Endothelial cell of umbilical vein (primary cell): Measurements from ENCODE around the gene KRTAP9-9. TPM values are rescaled to one million over a fixed set of nuclear protein-coding genes. Genes with fewer than 3 reads are reported as not detected.

Experiments used
- BruUV-seq: library from RNA; stranded (reverse); fragments of 400-500 nt; replicated peaks from 2 replicates; lab custom pipeline; 2021; lab: Mats Ljungman, UMichigan
- CTCF ChIA-PET: fragments of 300-600, 350-600 bp; sonication (Branson Sonifier 250); formaldehyde crosslinking; loops from one replicate; lab custom pipeline; 2021; ENCODE audit warnings: antibody characterized with exemption, inconsistent platforms; lab: Charles Lee
- POLR2A ChIA-PET: fragments of 300-600, 350-600 bp; sonication (Branson Sonifier 250); formaldehyde crosslinking; loops from one replicate; lab custom pipeline; 2021; ENCODE audit warnings: antibody characterized with exemption, inconsistent platforms; lab: Charles Lee
- DNase-seq: peaks from one replicate; pipeline ENCODE4 v3.0.0-alpha.2; 2011; ENCODE audit warnings: low read depth, low spot score
- FAIRE-seq: peaks from 2 replicates; lab custom pipeline; 2011; peaks lifted over from hg19 to GRCh38; lab: Jason Lieb, UNC
- H2AFZ ChIP-seq: 2 replicates; pipeline ENCODE4 v1.6.0; 2012; ENCODE audit warnings: low read depth, low read length, control low read depth, inconsistent platforms
- H3K27ac ChIP-seq: 2 replicates; pipeline ENCODE4 v1.5.1; 2011; ENCODE audit warnings: low read depth, mild to moderate bottlenecking, control low read depth, low read length, moderate library complexity; ENCODE audit not compliant: insufficient read depth
- H3K27me3 ChIP-seq, 2 experiments: 2 replicates each; pipeline versions ENCODE4 v1.6.0 to v1.6.1; 2011; ENCODE audit warnings: low read length in 2 of 2, mixed read lengths in 1 of 2; ENCODE audit not compliant: control insufficient read depth in 2 of 2, insufficient read depth in 2 of 2
- H3K36me3 ChIP-seq, 2 experiments: 2 replicates in 1 of 2; 3 replicates in 1 of 2; pipeline ENCODE4 v1.5.1; 2011; ENCODE audit warnings: low read length in 2 of 2, mild to moderate bottlenecking in 1 of 2, moderate library complexity in 1 of 2; ENCODE audit not compliant: control insufficient read depth in 2 of 2, insufficient read depth in 2 of 2; ENCODE audit errors: extremely low read depth in 1 of 2
- H3K4me1 ChIP-seq: 3 replicates; pipeline ENCODE4 v1.5.1; 2011; ENCODE audit warnings: mild to moderate bottlenecking, low read length; ENCODE audit not compliant: control insufficient read depth, insufficient read depth; ENCODE audit errors: extremely low read depth
- H3K4me2 ChIP-seq: 2 replicates; pipeline ENCODE4 v1.6.1; 2011; ENCODE audit warnings: low read length, control low read depth, mixed read lengths; ENCODE audit not compliant: insufficient read depth
- H3K4me3 ChIP-seq, 3 experiments: fragments of 200-600 bp in 1 of 3; sonication (generic), shearing (Covaris generic) in 1 of 3; replicated peaks in 1 of 3; 2 replicates each; pipeline ENCODE4 v1.5.1; 2011 to 2016; ENCODE audit warnings: control low read depth in 3 of 3, low read length in 3 of 3, mild to moderate bottlenecking in 2 of 3, inconsistent platforms in 1 of 3, low read depth in 1 of 3, moderate library complexity in 1 of 3; ENCODE audit not compliant: insufficient read depth in 1 of 3
- H3K79me2 ChIP-seq: 2 replicates; pipeline ENCODE4 v1.6.0; 2012; ENCODE audit warnings: low read length, inconsistent platforms; ENCODE audit not compliant: control insufficient read depth, insufficient read depth
- H3K9ac ChIP-seq: replicated peaks from 2 replicates; pipeline ENCODE3; 2011; ENCODE audit warnings: low read length, control low read depth; ENCODE audit not compliant: insufficient read depth; ENCODE audit errors: extremely low read depth
- H3K9me1 ChIP-seq: replicated peaks from 3 replicates; pipeline ENCODE4 v1.6.0; 2011; ENCODE audit warnings: mild to moderate bottlenecking, low read length; ENCODE audit not compliant: control insufficient read depth, insufficient read depth; ENCODE audit errors: extremely low read depth
- H3K9me3 ChIP-seq: replicated peaks from 2 replicates; pipeline ENCODE4 v1.5.1; 2012; ENCODE audit warnings: low read length, inconsistent platforms; ENCODE audit not compliant: control insufficient read depth, insufficient read depth
- H4K20me1 ChIP-seq: replicated peaks from 2 replicates; pipeline ENCODE3; 2011; ENCODE audit warnings: mild to moderate bottlenecking, low read length; ENCODE audit not compliant: control insufficient read depth, insufficient read depth; ENCODE audit errors: extremely low read depth
- EZH2 ChIP-seq: IDR thresholded peaks from 2 replicates; pipeline ENCODE4 v1.6.1; 2012; ENCODE audit warnings: borderline replicate concordance, low read depth, mild to moderate bottlenecking, moderate library complexity, low read length, inconsistent platforms; ENCODE audit not compliant: severe bottlenecking
- FOS ChIP-seq: IDR thresholded peaks from 2 replicates; pipeline ENCODE4 v1.6.1; 2011; ENCODE audit warnings: mild to moderate bottlenecking, low read length, moderate library complexity, borderline replicate concordance; ENCODE audit not compliant: insufficient read depth
- GATA2 ChIP-seq: IDR thresholded peaks from 2 replicates; pipeline ENCODE4 v1.7.0; 2011; ENCODE audit warnings: low read depth, mild to moderate bottlenecking, moderate library complexity, mixed read lengths, low read length; ENCODE audit not compliant: insufficient read length, insufficient read depth
- JUN ChIP-seq: IDR thresholded peaks from 2 replicates; pipeline ENCODE4 v1.6.1; 2011; ENCODE audit warnings: borderline replicate concordance, low read depth; ENCODE audit not compliant: insufficient read length, insufficient read depth
- MAX ChIP-seq: IDR thresholded peaks from 2 replicates; pipeline ENCODE4 v1.6.1; 2011; ENCODE audit not compliant: insufficient read depth, insufficient read length
- MYC ChIP-seq: IDR thresholded peaks from one replicate; pipeline ENCODE4 v1.6.1; 2011; ENCODE audit warnings: mild to moderate bottlenecking, low read depth, low read length
- POLR2A ChIP-seq: IDR thresholded peaks from 2 replicates; pipeline ENCODE4 v1.6.1; 2012; ENCODE audit warnings: low read depth, mild to moderate bottlenecking, control low read depth, low read length
- POLR2AphosphoS5 ChIP-seq: IDR thresholded peaks from 2 replicates; pipeline ENCODE4 v1.6.1; 2012; ENCODE audit warnings: low read depth, mild to moderate bottlenecking, control low read depth, low read length, moderate library complexity; ENCODE audit not compliant: insufficient read depth
- dilution Hi-C: fragments of 300-500 bp; cut with MboI; formaldehyde crosslinking; loops from one replicate; pipeline ENCODE4 v1.15.0; 2019; ENCODE audit warnings: low sequenced_read_pairs; ENCODE audit not compliant: extremely low pct_ligation_motif_present
- intact Hi-C: fragments of 100-400 bp; cut with micrococcal nuclease; formaldehyde crosslinking; loops from one replicate; pipeline ENCODE4 v1.10.0; 2022
- polyA plus RNA-seq, 4 experiments: library from polyadenylated mRNA; depleted of rRNA in 3 of 4; stranded (reverse) in 3 of 4; unstranded in 1 of 4; fragments of >200 nt; gene quantifications; 2 replicates each; pipeline versions ENCODE4 v1.2.1 to v1.2.3, GENCODE V29; 2011 to 2012; ENCODE audit warnings: missing spikeins in 1 of 4
- total RNA-seq: library from RNA; stranded (reverse); gene quantifications from 2 replicates; pipeline ENCODE4 v1.2.3, GENCODE V29; 2021
- TF ChIP-seq, protein P1 (sequence below), 2 donors: IDR thresholded peaks; 1 replicate in 1 of 2; 2 replicates in 1 of 2; pipeline ENCODE4 v1.5.1; 2011; ENCODE audit warnings: low read length in 2 of 2, mild to moderate bottlenecking in 2 of 2, moderate library complexity in 2 of 2, control low read depth in 1 of 2, inconsistent platforms in 1 of 2, low read depth in 1 of 2; ENCODE audit not compliant: insufficient read depth in 1 of 2; ENCODE audit errors: extremely low read depth in 1 of 2

Gene KRTAP9-9
- total and polyA plus RNA-seq, 2 donors (not counting 3 experiments of a cell fraction or from before 2014, with no cell fraction given), result not detected

- Histone ChIP-seq H3K79me2 (no peaks in the 10 kb centered on the region), H3K4me3 (no peak overlapping the region), H3K9ac (no peak overlapping the region), H3K27me3 (no peaks in the 10 kb centered on the region), H4K20me1 (no peaks in the 10 kb centered on the region), H3K9me1 (no peaks in the 10 kb centered on the region), H3K27ac (no peak overlapping the region), H3K9me3 (no peaks in the 10 kb centered on the region), H3K4me1 (no peaks in the 10 kb centered on the region), H2AFZ (no peak overlapping the region), H3K36me3 (no peaks in the 10 kb centered on the region), H3K4me2 (no peak overlapping the region)
- ChIA-PET POLR2A (no interaction called here), CTCF (no interaction called here)
- FAIRE-seq, result no peak
- dilution Hi-C loops (no loop called here), intact Hi-C loops (no loop called here)
- TF ChIP-seq GATA2 (no peak), POLR2A (no peak), POLR2AphosphoS5 (no peak), MAX (no peak), JUN (no peak), EZH2 (no peak), FOS (no peak), MYC (no peak)
- BruUV-seq, result no TSS peak
- DNase-seq, result no peak
These were observed 39.5 kb upstream of the KRTAP9-9 start for GRCh38 chr17:41215681-41216080.

DNA sequence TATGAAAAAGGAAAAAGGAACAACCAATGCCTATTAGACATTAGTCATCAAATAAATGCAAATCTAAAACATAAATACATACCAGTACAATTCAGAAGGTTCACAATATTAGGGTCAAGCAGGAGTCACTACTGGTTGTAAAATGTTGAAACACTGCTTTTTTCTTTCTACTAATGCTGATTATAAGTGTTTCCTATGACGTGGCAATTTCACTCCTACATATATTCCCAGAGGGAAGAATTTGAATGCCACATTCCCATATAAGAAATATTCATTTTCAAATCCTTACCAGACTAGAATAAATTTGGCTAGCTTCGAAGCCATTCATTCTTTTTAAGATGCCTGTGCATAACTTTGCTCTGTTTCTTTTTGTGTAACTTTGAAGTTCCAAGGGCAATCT lies 31.4 kb upstream of the KRTAP9-9 start:
- H3K9me3 ChIP-seq, result no peaks in the 10 kb centered on the region
- POLR2A ChIA-PET, result no interaction called here
- H3K4me1 ChIP-seq, result no peaks in the 10 kb centered on the region
- TF ChIP-seq EZH2 (no peak), MYC (no peak), POLR2A (no peak), FOS (no peak), POLR2AphosphoS5 (no peak), JUN (no peak), GATA2 (no peak), MAX (no peak)
- TF ChIP-seq, protein P1, sequence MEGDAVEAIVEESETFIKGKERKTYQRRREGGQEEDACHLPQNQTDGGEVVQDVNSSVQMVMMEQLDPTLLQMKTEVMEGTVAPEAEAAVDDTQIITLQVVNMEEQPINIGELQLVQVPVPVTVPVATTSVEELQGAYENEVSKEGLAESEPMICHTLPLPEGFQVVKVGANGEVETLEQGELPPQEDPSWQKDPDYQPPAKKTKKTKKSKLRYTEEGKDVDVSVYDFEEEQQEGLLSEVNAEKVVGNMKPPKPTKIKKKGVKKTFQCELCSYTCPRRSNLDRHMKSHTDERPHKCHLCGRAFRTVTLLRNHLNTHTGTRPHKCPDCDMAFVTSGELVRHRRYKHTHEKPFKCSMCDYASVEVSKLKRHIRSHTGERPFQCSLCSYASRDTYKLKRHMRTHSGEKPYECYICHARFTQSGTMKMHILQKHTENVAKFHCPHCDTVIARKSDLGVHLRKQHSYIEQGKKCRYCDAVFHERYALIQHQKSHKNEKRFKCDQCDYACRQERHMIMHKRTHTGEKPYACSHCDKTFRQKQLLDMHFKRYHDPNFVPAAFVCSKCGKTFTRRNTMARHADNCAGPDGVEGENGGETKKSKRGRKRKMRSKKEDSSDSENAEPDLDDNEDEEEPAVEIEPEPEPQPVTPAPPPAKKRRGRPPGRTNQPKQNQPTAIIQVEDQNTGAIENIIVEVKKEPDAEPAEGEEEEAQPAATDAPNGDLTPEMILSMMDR (IDR thresholded peaks at IDR 0.05; ENCODE audit: extremely low read depth in 1 of 2, insufficient read depth in 1 of 2, low read depth in 1 of 2, low read length in 2 of 2), result no peak
- no peak overlapping the region for H3K4me3 ChIP-seq
- no peaks in the 10 kb centered on the region for H4K20me1 ChIP-seq
- CTCF ChIA-PET, result no interaction called here
- H3K27me3 ChIP-seq, result no peaks in the 10 kb centered on the region
- H3K27ac ChIP-seq, result no peak overlapping the region
- dilution Hi-C loops (no loop called here), intact Hi-C loops (no loop called here)
- no peaks in the 10 kb centered on the region for H3K79me2 ChIP-seq
- H3K4me2 ChIP-seq, result no peak overlapping the region
- FAIRE-seq (no peak), DNase-seq (no peak)
- no TSS peak for BruUV-seq
- no peaks in the 10 kb centered on the region for H3K9me1 ChIP-seq
- no peak overlapping the region for H2AFZ ChIP-seq
- H3K9ac ChIP-seq, result no peak overlapping the region
- H3K36me3 ChIP-seq, result no peaks in the 10 kb centered on the region
